HK-2 (cell line): ENCODE data around the gene FOXA2.
"Not testable (repeated sequence)": the region's sequence is repeated elsewhere in the genome, so short reads cannot be mapped to it uniquely, and the experiment has no call there.

Experiments
- DNase-seq: peaks from one replicate; pipeline ENCODE4 v3.0.0-alpha.2; 2018; ENCODE audit not compliant: unreplicated experiment

FOXA2 gene

DNA sequence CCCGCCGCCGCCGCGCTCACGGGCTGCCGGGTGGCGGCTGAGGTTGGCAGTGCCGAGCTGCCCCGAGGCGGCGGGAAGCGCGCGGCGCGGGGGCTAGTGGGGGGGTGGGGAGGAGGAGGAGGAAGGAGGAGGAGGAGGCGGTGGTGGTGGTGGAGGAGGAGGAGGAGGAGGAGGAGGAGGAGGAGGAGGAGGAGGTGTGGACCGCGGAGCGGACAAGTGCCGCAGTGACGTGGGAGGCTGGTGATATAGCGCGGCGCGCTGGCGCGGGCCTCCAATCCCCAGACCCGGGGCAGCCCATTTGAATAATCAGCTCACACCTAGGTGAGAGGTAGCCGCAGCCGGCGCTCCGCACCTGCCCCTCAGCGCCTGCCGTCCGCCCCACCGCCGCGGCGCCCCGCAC, at the start of gene FOXA2:
Gene FOXA2, minus strand, starts transcription at position 51 of the 400 bp plus-strand sequence. CDS start 294 bp downstream, outside the sequence.
- DNase-seq = no peak

GRCh38 chr20:22630701-22631100, 46.3 kb upstream of the FOXA2 start:
- DNase-seq = no peak

DNA sequence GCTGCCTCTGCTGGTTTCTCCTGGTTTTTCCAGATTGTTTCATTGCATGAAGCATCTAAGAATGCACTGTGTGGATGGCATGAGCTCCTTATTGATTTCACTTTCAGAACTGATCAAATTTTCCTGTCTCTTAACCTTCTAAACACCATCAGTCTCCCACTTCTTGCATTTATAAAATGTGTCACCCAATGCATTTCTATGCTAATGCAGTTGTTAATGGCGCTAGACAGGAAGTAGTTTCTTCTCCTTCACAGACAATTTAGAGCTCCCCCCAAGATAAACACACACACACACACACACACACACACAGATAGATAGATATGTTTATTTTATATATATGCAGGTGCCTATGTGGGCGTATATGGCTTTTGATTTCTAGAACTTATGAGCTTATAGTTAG, 45.6 kb upstream of the FOXA2 start:
- no peak for DNase-seq

GRCh38 chr20:22629447-22629846, 45.1 kb upstream of the FOXA2 start:
- DNase-seq = no peak

- no peak for DNase-seq
Measured at GRCh38 chr20:22626496-22626895, 42.1 kb upstream of the FOXA2 start.

DNA sequence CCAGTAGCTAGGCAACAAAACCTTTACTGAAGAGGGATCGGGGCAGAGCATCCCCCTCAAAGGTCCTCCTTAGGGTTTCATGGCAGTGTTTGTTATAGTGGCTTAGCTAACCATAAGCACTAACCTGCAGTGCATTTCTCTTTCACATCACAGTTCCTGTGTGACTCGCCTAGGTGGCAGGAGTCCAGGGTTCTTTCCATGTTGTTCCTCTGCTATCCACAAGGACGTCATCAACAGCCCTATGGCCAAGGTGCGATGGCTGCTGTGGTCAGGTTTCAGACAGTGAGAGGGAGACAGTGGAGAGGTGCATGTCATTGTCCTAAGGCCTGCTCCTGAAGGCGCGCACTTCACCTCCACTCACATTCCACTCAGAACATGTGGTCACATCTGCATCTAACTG, 38.8 kb upstream of the FOXA2 start:
- DNase-seq = no peak

DNA sequence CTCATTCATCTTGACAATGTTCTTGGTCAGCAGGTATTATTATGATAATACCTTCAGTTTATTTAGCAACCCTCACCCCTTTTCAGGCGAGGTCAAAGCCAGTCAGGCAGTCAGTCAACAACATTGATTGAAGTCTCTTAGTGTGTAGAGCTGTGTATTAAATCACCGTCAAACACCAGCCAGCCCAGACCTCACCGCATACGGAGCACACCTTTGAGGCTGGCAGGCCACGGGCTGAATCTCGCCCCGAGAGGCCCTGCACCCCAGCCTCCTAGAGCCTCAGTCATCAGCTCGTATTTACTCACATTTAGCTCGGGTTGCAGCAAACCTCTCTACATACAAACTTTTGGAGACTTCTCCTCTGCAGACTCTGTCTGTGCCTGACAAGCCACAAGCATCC, 36.0 kb upstream of the FOXA2 start:
- DNase-seq = no peak

- no peak for DNase-seq
Measured at GRCh38 chr20:22619806-22620205, 35.4 kb upstream of the FOXA2 start.

DNA sequence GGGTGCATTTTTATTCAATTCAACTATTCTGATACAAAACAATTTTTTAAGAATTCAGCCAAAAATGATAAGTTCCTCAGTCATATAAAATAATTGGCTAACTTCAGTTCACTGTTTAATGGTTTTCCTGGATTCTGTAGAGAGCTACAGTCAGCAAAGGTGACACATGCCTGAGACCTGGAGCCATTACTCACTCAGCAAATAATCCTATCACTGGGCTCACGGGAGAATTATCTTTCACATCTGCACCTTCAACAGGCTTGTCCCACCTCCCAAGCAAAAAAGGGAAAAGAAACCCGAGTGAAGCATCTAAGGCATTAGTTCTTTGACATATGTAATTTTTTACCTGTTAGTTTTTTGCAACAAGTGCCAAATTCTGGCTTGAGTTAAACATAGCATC, 34.9 kb upstream of the FOXA2 start:
- no peak for DNase-seq

- no peak for DNase-seq
Measured at GRCh38 chr20:22617160-22617559, 32.8 kb upstream of the FOXA2 start.

GRCh38 chr20:22616551-22616950, 32.2 kb upstream of the FOXA2 start:
- no peak for DNase-seq

DNA sequence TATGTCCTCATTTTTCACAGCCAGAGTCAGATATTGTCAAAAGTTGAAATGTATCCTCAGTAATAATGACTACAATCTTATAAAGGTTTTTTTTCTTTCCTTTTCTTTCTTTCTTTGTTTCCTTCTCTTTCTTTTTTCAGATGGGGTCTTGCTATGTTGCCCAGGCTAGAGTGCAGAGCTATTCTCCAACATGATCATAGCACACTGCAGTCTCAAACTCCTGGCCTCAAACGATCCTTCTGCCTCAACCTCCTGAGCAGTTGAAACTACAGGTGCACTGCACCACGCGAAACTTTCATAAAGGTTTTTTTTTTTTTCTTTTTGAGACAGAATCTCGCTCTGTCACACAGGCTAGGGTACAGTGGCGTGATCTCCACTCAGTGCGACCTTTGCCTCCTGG, 31.1 kb upstream of the FOXA2 start:
- DNase-seq = no peak

- no peak for DNase-seq
Measured at GRCh38 chr20:22611636-22612035, 27.3 kb upstream of the FOXA2 start.

GRCh38 chr20:22607695-22608094, 23.3 kb upstream of the FOXA2 start:
- DNase-seq = no peak

- no peak for DNase-seq
Measured at GRCh38 chr20:22604815-22605214, 20.4 kb upstream of the FOXA2 start.

DNA sequence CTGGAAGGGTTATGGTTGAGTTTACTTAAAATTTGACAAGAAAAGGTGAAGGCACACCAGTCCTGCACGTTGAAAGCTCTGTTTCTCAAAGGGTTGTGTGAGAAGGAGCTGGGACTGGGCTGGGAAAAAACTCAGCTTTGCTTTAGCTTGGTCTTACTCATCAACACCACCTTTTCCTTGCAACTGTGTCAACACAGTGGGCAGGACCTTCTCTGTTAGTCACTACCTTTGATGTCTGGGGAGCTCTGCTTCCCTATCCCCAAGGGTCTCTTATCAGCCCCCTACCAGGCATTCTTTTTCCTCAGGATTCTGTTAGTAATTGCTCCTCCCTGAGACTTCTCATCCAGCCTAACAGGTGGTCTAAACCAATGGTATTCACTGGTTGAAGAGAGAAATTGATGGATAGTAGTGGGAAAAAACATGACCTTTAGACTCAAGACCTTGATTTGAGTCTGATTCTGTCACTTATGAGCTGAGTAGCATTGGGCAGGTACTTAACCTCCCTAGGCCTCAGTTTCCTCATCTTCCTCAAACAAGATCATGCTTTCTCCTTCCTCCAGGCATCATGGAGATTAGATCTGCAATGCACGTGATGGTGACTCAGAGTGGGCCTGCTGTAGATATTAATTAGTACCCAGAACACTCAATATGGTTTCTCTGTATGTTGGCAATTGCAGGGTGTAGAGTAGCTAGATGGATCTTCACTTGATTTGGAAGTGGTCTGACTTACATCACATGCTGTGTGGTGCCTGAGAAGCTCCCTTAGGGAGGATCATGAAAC, 17.2 kb upstream of the FOXA2 start:
- no peak for DNase-seq

DNA sequence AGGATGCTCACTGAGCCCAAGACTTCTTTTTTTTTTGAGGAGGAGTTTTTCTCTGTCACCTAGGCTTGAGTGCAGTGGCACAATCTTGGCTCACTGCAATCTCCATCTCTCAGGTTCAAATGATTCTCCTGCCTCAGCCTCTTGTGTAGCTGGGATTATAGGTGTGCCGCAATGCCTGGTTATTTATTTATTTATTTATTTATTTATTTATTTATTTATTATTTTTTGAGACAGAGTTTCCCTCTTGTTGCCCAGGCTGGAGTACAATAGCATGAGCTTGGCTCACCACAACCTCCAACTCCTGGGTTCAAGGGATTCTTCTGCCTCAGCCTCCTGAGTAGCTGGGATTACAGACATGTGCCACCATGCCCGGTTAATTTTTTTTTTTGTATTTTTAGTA, 14.9 kb upstream of the FOXA2 start:
- DNase-seq = not testable (repeated sequence)

- no peak for DNase-seq
Measured at GRCh38 chr20:22597303-22597702, 12.9 kb upstream of the FOXA2 start.

DNA sequence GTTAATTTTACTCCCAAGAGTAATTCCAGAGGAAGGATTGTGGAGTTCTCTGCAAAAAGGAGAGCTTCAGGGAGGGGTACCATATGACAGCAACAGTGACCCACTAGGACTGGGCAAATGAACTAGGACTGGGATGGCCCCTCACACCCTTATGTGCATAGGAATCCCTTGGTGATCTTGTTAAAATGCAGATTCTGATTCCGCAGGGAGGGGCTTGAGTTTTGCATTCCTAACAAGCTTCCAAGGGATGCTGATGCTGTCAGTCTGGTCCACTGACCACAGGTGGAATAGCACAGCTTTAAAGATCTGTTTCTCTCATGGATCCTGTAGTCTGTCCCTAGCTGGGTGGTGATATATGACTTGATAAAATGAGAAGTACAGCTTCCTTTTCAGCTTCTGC, 6.3 kb upstream of the FOXA2 start:
- no peak for DNase-seq

- DNase-seq = peak; percentile 42
Measured at GRCh38 chr20:22586645-22587310, 2.4 kb upstream of the FOXA2 start.

- no peak for DNase-seq
Measured at GRCh38 chr20:22585786-22586493, 1.6 kb upstream of the FOXA2 start.

GRCh38 chr20:22584922-22585785, 782 bp upstream of the FOXA2 start:
- no peak for DNase-seq
